HepG2 (cell line): ENCODE data around the gene AP2B1. TPM values are rescaled to one million over a fixed set of nuclear protein-coding genes. Genes with fewer than 3 reads are reported as not detected.

Source experiments
- ATAC-seq: fragments of 200-7000 bp; cut with Tn5 transposase; 3 replicates; pipeline ENCODE4 v1.9.1; 2020; ENCODE audit warnings: mild to moderate bottlenecking, moderate library complexity
- BruUV-seq: library from RNA; stranded (reverse); fragments of 400-500 nt; replicated peaks from 2 replicates; lab custom pipeline; 2021; lab: Mats Ljungman, UMichigan
- CTCF ChIA-PET: fragments of 300-600 bp; formaldehyde crosslinking; extraction: SDS; loops from one replicate; lab custom pipeline; 2021; ENCODE audit warnings: low total read pairs, inconsistent platforms, low intra/inter-chr PET ratio; lab: Yijun Ruan, JAX
- POLR2A ChIA-PET: fragments of 350-600 bp; sonication (Branson Sonifier 250); formaldehyde crosslinking; loops from one replicate; lab custom pipeline; 2020; ENCODE audit warnings: antibody characterized with exemption, inconsistent platforms; lab: Yijun Ruan, JAX
- DNase-seq: peaks from one replicate; pipeline ENCODE4 v3.0.0-alpha.2; 2015; ENCODE audit warnings: low spot score
- FAIRE-seq: peaks from 3 replicates; lab custom pipeline; 2011; peaks lifted over from hg19 to GRCh38; lab: Jason Lieb, UNC
- H2AFZ ChIP-seq: one replicate; pipeline ENCODE4 v1.6.1; 2011; ENCODE audit warnings: low read length, inconsistent platforms
- H3K27ac ChIP-seq: fragments of 300-600 bp; 3 replicates; pipeline ENCODE4 v1.8.0; 2011; ENCODE audit warnings: mixed run types, mild to moderate bottlenecking, mixed read lengths, low read length, inconsistent platforms; ENCODE audit not compliant: insufficient read depth; ENCODE audit errors: extremely low read length
- H3K27me3 ChIP-seq, 2 experiments: fragments of 200-600 bp in 1 of 2; 2 replicates in 1 of 2; 3 replicates in 1 of 2; pipeline versions ENCODE4 v1.6.0 to v1.8.0; 2011; ENCODE audit warnings: low read length in 2 of 2, mild to moderate bottlenecking in 2 of 2, moderate library complexity in 2 of 2, inconsistent platforms in 1 of 2; ENCODE audit not compliant: insufficient read depth in 2 of 2, control insufficient read depth in 1 of 2
- H3K36me3 ChIP-seq, 2 experiments: fragments of 200-600 bp in 1 of 2; replicated peaks in 1 of 2; 2 replicates in 1 of 2; 3 replicates in 1 of 2; pipeline versions ENCODE4 v1.5.1 to v1.8.0; 2011; ENCODE audit warnings: low read length in 2 of 2, inconsistent platforms in 1 of 2; ENCODE audit not compliant: insufficient read depth in 2 of 2, control insufficient read depth in 1 of 2
- H3K4me1 ChIP-seq: 2 replicates; pipeline ENCODE4 v1.5.1; 2012; ENCODE audit warnings: low read length, inconsistent platforms; ENCODE audit not compliant: insufficient read depth
- H3K4me2 ChIP-seq: 2 replicates; pipeline ENCODE4 v1.6.0; 2011; ENCODE audit warnings: low read depth, low read length, inconsistent platforms
- H3K4me3 ChIP-seq, 3 experiments: fragments of 200-600 bp in 1 of 3; sonication (generic), shearing (Covaris generic) in 1 of 3; replicated peaks in 1 of 3; 2 replicates each; pipeline ENCODE4 v1.5.1; 2011 to 2016; ENCODE audit warnings: low read length in 3 of 3, inconsistent platforms in 2 of 3, low read depth in 2 of 3, mild to moderate bottlenecking in 2 of 3, control low read depth in 1 of 3, mixed read lengths in 1 of 3; ENCODE audit not compliant: insufficient read depth in 1 of 3
- H3K79me2 ChIP-seq: one replicate; pipeline ENCODE4 v1.6.1; 2011; ENCODE audit warnings: low read length, inconsistent platforms; ENCODE audit not compliant: insufficient read depth
- H3K9ac ChIP-seq: 2 replicates; pipeline ENCODE4 v1.6.0; 2011; ENCODE audit warnings: mild to moderate bottlenecking, low read depth, low read length, inconsistent platforms; ENCODE audit not compliant: insufficient read depth
- H3K9me3 ChIP-seq: 2 replicates; pipeline ENCODE4 v1.5.1; 2012; ENCODE audit warnings: mild to moderate bottlenecking, low read length
- H4K20me1 ChIP-seq: 2 replicates; pipeline ENCODE4 v1.6.0; 2011; ENCODE audit warnings: inconsistent platforms, mild to moderate bottlenecking, low read length, moderate library complexity; ENCODE audit not compliant: insufficient read depth
- BCL6 ChIP-seq: IDR thresholded peaks from 2 replicates; pipeline ENCODE4 v1.6.1; 2016; ENCODE audit warnings: missing genetic modification reagents, missing compliant biosample characterization
- GMEB1 ChIP-seq: sonication (generic); formaldehyde crosslinking; IDR thresholded peaks from 2 replicates; pipeline ENCODE4 v1.5.1; 2020; ENCODE audit warnings: missing genetic modification reagents, mild to moderate bottlenecking, borderline replicate concordance
- MZF1 ChIP-seq: sonication (generic); formaldehyde crosslinking; IDR thresholded peaks from 2 replicates; pipeline ENCODE4 v1.8.1; 2023; ENCODE audit warnings: mild to moderate bottlenecking, missing genetic modification reagents, borderline replicate concordance
- NFRKB ChIP-seq: fragments of 450-650 bp; IDR thresholded peaks from 2 replicates; pipeline ENCODE4 v1.6.1; 2017
- NR3C1 ChIP-seq: sonication (generic); formaldehyde crosslinking; IDR thresholded peaks from 2 replicates; pipeline ENCODE4 v1.4.0; 2020; ENCODE audit warnings: missing genetic modification reagents
- PCBP2 ChIP-seq: fragments of 200-400 bp; formaldehyde crosslinking; optimal IDR thresholded peaks from 2 replicates; pipeline ENCODE3; 2018; ENCODE audit warnings: low read length, low read depth; ENCODE audit not compliant: poor library complexity, severe bottlenecking
- SNAPC5 ChIP-seq: sonication (generic); formaldehyde crosslinking; IDR thresholded peaks from 2 replicates; pipeline ENCODE4 v1.8.1; 2023; ENCODE audit warnings: mild to moderate bottlenecking, missing genetic modification reagents, borderline replicate concordance
- SNRNP70 ChIP-seq: fragments of 200-400 bp; formaldehyde crosslinking; IDR thresholded peaks from 2 replicates; pipeline ENCODE4 v1.6.1; 2017; ENCODE audit warnings: mild to moderate bottlenecking, low read depth, low read length, moderate library complexity
- TFDP2 ChIP-seq: sonication (generic); formaldehyde crosslinking; IDR thresholded peaks from 2 replicates; pipeline ENCODE4 v1.4.0; 2020; ENCODE audit warnings: missing genetic modification reagents
- ZNF644 ChIP-seq: IDR thresholded peaks from 2 replicates; pipeline ENCODE4 v1.6.1; 2016; ENCODE audit warnings: low read depth
- ZNF747 ChIP-seq: sonication (generic); formaldehyde crosslinking; IDR thresholded peaks from 2 replicates; pipeline ENCODE4 v1.8.1; 2023; ENCODE audit warnings: missing genetic modification reagents, mild to moderate bottlenecking, borderline replicate concordance
- WGBS: methylation state at CpG from one replicate; pipeline ENCODE4 v1.1.6; 2017; ENCODE audit warnings: low lambda C conversion rate; 5-methylcytosine and 5-hydroxymethylcytosine counted together
- in situ Hi-C: cut with HindIII; loops from 2 replicates; pipeline ENCODE4 v1.10.0; 2017; ENCODE audit warnings: low pct_unique_long_range_greater_than_20kb; ENCODE audit not compliant: extremely low pct_ligation_motif_present
- intact Hi-C: fragments of 100-400 bp; cut with micrococcal nuclease; formaldehyde crosslinking; loops from one replicate; pipeline ENCODE4 v1.10.0; 2022; ENCODE audit not compliant: unreplicated experiment
- polyA plus RNA-seq, 8 experiments: library from polyadenylated mRNA; depleted of rRNA in 3 of 8; stranded (reverse) in 7 of 8; unstranded in 1 of 8; fragments of >200 nt; fragmentation: Illumina TruSeq in 4 of 8; extraction: Trizol in 4 of 8; gene quantifications; 2 replicates each; pipeline versions ENCODE4 v1.2.1 to v1.2.3, GENCODE V29; 2011 to 2016; ENCODE audit warnings: low read depth in 4 of 8, missing spikeins in 1 of 8, mixed read lengths in 1 of 8; ENCODE audit not compliant: insufficient read depth in 1 of 8
- total RNA-seq, 5 experiments: library from RNA; depleted of rRNA; stranded (reverse); fragments of >200 nt; fragmentation: Illumina TruSeq; extraction: Trizol; gene quantifications; 2 replicates each; pipeline ENCODE4 v1.2.3, GENCODE V29; 2016; ENCODE audit warnings: low read depth in 1 of 5

Gene AP2B1
- total and polyA plus RNA-seq, 2 of the 13 experiments (the other 11 are each of a cell fraction or from before 2014, with no cell fraction given): 23.8 to 71.3 TPM

GRCh38 chr17:35743626-35744328 lies 156.7 kb downstream of the AP2B1 start (continued):
- no peak for TF ChIP-seq GMEB1 (CRISPR knock-in tag)

- Histone ChIP-seq H3K27me3 (peaks cover 3 to 43% of the 10 kb centered on the region in 2 experiments; a peak in 4 of 5 replicates), H3K4me1 (peaks cover 10% of the 10 kb centered on the region), H4K20me1 (no peaks in the 10 kb centered on the region), H2AFZ (no peak overlapping the region), H3K9ac (no peak overlapping the region), H3K4me2 (no peak overlapping the region), H3K36me3 (no peaks in the 10 kb centered on the region)
- ATAC-seq (no peak), FAIRE-seq (no peak)
- CTCF ChIA-PET: no interaction called here
- TF ChIP-seq NR3C1 (CRISPR knock-in tag) (no peak), SNRNP70 (no peak), MZF1 (no peak), PCBP2 (no peak), SNAPC5 (CRISPR knock-in tag) (no peak), ZNF644 (CRISPR knock-in tag) (no peak), TFDP2 (CRISPR knock-in tag) (no peak), ZNF747 (CRISPR knock-in tag) (no peak), BCL6 (no peak), NFRKB (no peak)
- TF ChIP-seq, all 625 proteins: peak for 0
- in situ Hi-C loops: loop anchor here (5.0 to 25.0 kb wide), 3 partner anchors 133 to 433 kb away; no protein-coding TSS in a partner anchor
- POLR2A ChIA-PET: no interaction called here
- Histone ChIP-seq H3K9me3 (no peaks in the 10 kb centered on the region), H3K79me2 (no peaks in the 10 kb centered on the region), H3K27ac (no peak overlapping the region), H3K4me3 (no peak overlapping the region)
- WGBS: 17% methylated on average over 3 of the region's 8 CpGs
- intact Hi-C loops: loop anchor here (5.0 kb wide), 1 partner anchor 188 kb away; no protein-coding TSS in a partner anchor
- BruUV-seq: no TSS peak
- no peak for DNase-seq
Measured at GRCh38 chr17:35744830-35745229, 157.7 kb downstream of the AP2B1 start.
